Inferior parietal cortex (tissue), 1 donor: Measurements from ENCODE around the gene ITPR2.
"Not testable (repeated sequence)": the region's sequence is repeated elsewhere in the genome, so short reads cannot be mapped to it uniquely, and the experiment has no call there.

Experiments used
- DNase-seq: peaks from one replicate; pipeline ENCODE4 v3.0.0-alpha.2; 2016; ENCODE audit errors: extremely low spot score

ITPR2 gene

GRCh38 chr12:26702741-26703140 is 130.3 kb downstream of the ITPR2 start:
- no peak for DNase-seq

- DNase-seq: peak; percentile 83
Measured at GRCh38 chr12:26701604-26702215, 131.3 kb downstream of the ITPR2 start.

- no peak for DNase-seq
Measured at GRCh38 chr12:26700430-26700829, 132.6 kb downstream of the ITPR2 start.

GRCh38 chr12:26699237-26699636 is 133.8 kb downstream of the ITPR2 start:
- no peak for DNase-seq

DNA sequence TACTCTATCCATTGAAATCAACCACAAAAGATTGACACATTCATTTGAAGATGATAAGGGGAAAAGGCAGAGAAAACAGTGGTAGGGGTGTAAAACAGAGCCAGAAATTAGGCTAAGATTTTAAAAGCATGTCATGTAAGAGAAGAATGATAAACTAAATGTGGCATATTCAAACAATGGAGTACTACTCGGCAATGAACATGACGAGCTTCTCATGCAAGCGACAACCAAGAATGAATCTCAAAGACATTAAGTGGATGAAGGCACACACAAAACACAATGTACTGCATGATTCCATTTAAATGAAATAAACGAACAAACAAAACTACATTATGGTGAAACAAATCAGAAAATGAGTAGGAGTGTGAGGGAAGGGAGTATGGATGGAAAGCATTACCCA is 134.8 kb downstream of the ITPR2 start:
- no peak for DNase-seq

- DNase-seq: no peak
Measured at GRCh38 chr12:26697217-26697616, 135.8 kb downstream of the ITPR2 start.

DNA sequence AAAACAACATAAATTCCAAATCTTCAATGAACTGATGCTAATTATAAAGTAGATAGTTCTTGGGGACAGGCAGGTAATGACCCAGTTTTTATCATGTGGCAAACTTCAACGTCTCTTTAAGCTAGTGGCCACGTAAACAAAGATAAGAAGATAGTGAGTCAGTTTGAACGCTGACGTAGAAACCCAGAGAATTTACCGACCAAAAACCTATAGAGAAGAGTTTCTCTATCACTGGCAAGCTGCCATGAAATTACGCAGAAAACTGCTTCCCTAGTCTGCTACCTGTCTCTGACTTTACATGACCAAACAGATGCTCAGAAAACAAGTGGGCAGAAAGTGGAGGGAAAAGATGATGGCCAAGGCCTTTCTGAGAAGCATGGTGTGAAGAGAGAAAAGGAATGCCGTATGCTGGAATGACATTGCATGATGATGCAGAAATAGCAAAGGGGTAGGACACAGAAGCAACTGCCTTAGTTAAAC is 136.3 kb downstream of the ITPR2 start:
- DNase-seq: no peak

DNA sequence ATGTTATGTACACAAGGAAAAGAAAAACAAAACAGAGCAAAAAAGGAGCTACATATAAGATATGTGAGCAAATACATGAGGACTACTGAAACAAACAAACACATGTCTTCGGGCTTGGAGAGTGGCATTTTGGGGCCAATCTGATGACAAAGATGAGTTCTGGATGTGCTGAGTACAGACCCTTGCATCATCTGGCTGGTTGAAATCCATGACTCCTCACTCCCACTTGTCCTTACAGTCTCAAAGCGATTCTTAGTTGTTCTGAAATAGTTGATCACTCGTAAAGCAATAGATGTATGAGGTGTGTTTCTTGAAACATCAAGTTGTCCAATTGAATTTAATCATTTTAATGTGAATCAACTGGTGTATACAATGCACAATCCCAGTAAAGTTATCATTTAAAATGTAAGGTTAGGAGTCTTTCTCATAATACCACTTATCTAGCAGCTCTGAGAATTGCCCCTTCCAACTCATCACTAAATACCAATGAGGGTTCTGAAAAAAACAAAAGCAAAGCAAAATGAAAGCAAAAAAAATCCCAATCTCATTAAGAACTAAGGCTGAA is 136.9 kb downstream of the ITPR2 start:
- DNase-seq: no peak

GRCh38 chr12:26694402-26694801 is 138.6 kb downstream of the ITPR2 start:
- no peak for DNase-seq

DNA sequence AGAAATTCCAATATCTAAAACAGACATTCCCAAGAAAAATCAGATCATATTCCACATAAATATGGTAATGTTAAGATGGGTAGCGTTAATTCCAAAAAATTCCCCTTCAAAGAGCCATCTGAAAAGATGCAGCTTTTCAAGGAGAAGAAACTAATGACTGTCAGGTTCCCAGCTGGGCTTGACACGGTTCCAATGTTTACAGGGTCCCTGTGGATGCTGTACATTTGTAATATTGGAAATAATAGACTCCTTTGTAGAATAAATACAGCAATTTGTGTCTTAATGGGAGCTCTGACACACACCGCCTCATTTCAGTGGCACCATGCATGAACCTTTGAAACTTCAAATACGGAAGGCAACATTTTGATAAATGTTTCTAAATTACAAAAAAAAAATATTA is 140.6 kb downstream of the ITPR2 start:
- no peak for DNase-seq

- DNase-seq: peak; percentile 75
Measured at GRCh38 chr12:26691234-26691970, 141.6 kb downstream of the ITPR2 start.

- DNase-seq: no peak
Measured at GRCh38 chr12:26690601-26691000, 142.4 kb downstream of the ITPR2 start.

- no peak for DNase-seq
Measured at GRCh38 chr12:26689281-26689841, 143.6 kb downstream of the ITPR2 start.

DNA sequence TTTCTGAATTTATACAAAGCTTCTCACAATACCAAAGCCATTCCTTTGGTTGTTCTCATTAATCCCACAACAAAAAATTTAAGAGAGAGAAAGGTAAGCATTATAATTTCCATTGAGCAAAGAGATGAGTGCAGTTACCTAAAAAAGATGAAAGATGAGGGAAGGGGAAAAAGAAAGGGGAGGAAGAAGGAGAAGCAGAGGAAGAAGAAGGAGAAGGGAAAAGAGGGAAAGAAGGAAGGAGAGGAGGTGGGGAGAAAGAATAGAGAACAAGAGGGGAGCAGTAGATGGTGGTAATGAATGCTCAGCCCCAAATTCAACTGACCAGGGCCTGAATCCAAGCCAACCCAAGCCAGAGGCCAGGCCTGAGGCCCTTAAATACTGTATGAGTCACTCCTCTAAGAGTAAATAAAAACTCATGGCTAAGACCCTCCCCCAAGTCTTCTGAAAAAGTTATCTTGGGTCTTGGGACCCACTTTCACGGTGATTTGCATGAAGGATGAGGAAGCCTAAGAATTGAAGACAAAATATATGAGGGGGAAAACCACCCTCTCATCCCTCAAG is 144.6 kb downstream of the ITPR2 start:
- no peak for DNase-seq

- no peak for DNase-seq
Measured at GRCh38 chr12:26686408-26686807, 146.6 kb downstream of the ITPR2 start.

GRCh38 chr12:26684101-26684500 is 148.9 kb downstream of the ITPR2 start:
- no peak for DNase-seq

GRCh38 chr12:26683443-26683842 is 149.6 kb downstream of the ITPR2 start:
- DNase-seq: no peak

- DNase-seq: no peak
Measured at GRCh38 chr12:26680727-26681455, 152.1 kb downstream of the ITPR2 start.

DNA sequence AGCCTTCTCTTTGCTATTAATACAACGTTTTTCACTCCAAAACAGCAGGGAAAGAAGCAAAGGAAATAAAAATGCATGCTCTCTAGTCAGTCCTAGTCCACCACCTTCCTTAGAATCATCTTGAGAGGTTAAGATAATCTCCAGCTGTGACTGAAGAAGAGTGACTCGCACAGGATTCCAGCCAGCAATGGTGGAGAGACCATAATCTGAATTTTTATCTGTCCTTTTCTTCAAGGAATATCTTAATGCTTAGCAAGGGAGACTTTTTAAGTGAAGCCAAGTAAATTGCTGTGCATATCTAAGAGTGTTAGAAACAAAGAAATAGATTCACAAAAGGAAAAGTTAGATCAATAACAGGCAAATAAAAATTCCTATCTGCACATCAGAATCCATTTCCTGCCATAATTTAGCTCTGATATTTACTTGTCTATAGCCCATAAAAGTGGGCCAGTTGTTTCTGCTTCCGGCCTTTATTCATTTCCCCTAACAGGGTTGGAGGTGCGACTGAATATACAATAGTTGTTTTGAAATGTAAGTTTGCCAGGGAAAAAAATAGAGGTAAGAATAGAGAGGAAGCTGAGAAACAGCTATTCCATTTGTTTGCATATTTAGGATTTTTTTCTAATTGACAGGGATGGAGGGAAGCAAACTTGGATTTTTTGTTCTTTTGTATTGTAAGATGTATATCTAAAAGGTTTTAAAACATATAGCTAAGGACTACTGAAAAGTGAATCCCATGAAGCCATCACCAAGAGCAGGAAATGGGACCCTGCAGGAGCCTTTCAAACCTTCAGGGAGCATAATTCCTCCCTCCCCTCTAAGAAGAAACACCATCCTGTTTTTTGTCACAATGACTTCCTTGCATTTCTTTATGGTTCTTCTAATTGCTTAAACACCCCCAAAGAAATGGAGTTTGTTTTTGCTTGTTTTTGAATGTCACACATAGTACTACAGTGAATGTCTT is 154.0 kb downstream of the ITPR2 start:
- no peak for DNase-seq

GRCh38 chr12:26671487-26671886 is 161.5 kb downstream of the ITPR2 start:
- DNase-seq: not testable (repeated sequence)

- no peak for DNase-seq
Measured at GRCh38 chr12:26668847-26669246, 164.1 kb downstream of the ITPR2 start.
